IMR-90 (cell line): ENCODE data around the gene CABP4. TPM values are rescaled to one million over a fixed set of nuclear protein-coding genes. Genes with fewer than 3 reads are reported as not detected.
A peak's percentile ranks its signal among the peaks of the same experiment; 100 is the strongest.

Source experiments
- ATAC-seq: fragments of 200-7000 bp; cut with Tn5 transposase; 2 replicates; pipeline ENCODE4 v1.9.1; 2020; ENCODE audit warnings: low read depth, mild to moderate bottlenecking, moderate library complexity
- BruUV-seq: library from RNA; stranded (reverse); fragments of 400-500 nt; replicated peaks from 2 replicates; lab custom pipeline; 2021; lab: Mats Ljungman, UMichigan
- CTCF ChIA-PET: fragments of 300-600 bp; formaldehyde crosslinking; extraction: SDS; loops from one replicate; lab custom pipeline; 2021; ENCODE audit warnings: antibody characterized with exemption; lab: Yijun Ruan, JAX
- POLR2A ChIA-PET: fragments of 300-600 bp; sonication (Branson Sonifier 250); formaldehyde crosslinking; loops from one replicate; lab custom pipeline; 2022; ENCODE audit warnings: antibody characterized with exemption; ENCODE audit not compliant: unreplicated experiment; lab: Charles Lee
- DNase-seq: peaks from one replicate; pipeline ENCODE4 v3.0.0; 2013
- H2AFZ ChIP-seq: replicated peaks from 2 replicates; pipeline ENCODE3; 2013; ENCODE audit warnings: low read length, mild to moderate bottlenecking; ENCODE audit not compliant: poor library complexity
- H2AK5ac ChIP-seq: 2 replicates; pipeline ENCODE4 v1.6.1; 2013; ENCODE audit warnings: low read depth, low read length, inconsistent platforms
- H2AK9ac ChIP-seq: replicated peaks from 2 replicates; pipeline ENCODE3; 2013; ENCODE audit warnings: mild to moderate bottlenecking, low read depth, low read length, moderate library complexity; ENCODE audit not compliant: poor library complexity
- H2BK120ac ChIP-seq: 2 replicates; pipeline ENCODE4 v1.6.1; 2013; ENCODE audit warnings: low read depth, low read length, inconsistent platforms
- H2BK15ac ChIP-seq: 3 replicates; pipeline ENCODE4 v1.6.1; 2013; ENCODE audit warnings: low read depth, low read length, inconsistent platforms
- H2BK20ac ChIP-seq: 2 replicates; pipeline ENCODE4 v1.6.1; 2013; ENCODE audit warnings: low read depth, mild to moderate bottlenecking, inconsistent platforms, low read length, moderate library complexity
- H2BK5ac ChIP-seq: 2 replicates; pipeline ENCODE4 v1.6.1; 2013; ENCODE audit warnings: mild to moderate bottlenecking, low read depth, low read length, inconsistent platforms; ENCODE audit not compliant: poor library complexity, severe bottlenecking
- H3K14ac ChIP-seq: replicated peaks from 2 replicates; pipeline ENCODE4 v1.6.1; 2013; ENCODE audit warnings: low read depth, low read length, inconsistent platforms
- H3K18ac ChIP-seq: 2 replicates; pipeline ENCODE4 v1.6.1; 2013; ENCODE audit warnings: low read depth, low read length, control low read depth
- H3K23ac ChIP-seq: 2 replicates; pipeline ENCODE4 v1.6.1; 2013; ENCODE audit warnings: low read depth, low read length, inconsistent platforms
- H3K27ac ChIP-seq: 2 replicates; pipeline ENCODE4 v1.5.1; 2013; ENCODE audit warnings: mild to moderate bottlenecking, control low read depth, low read length; ENCODE audit not compliant: insufficient read depth
- H3K27me3 ChIP-seq: 2 replicates; pipeline ENCODE4 v1.6.1; 2013; ENCODE audit warnings: low read length; ENCODE audit not compliant: control insufficient read depth, insufficient read depth
- H3K36me3 ChIP-seq: 2 replicates; pipeline ENCODE4 v1.6.1; 2013; ENCODE audit warnings: low read length, mixed read lengths; ENCODE audit not compliant: control insufficient read depth, insufficient read depth
- H3K4ac ChIP-seq: 2 replicates; pipeline ENCODE4 v1.6.1; 2013; ENCODE audit warnings: low read depth, low read length, inconsistent platforms
- H3K4me1 ChIP-seq: 2 replicates; pipeline ENCODE4 v1.6.1; 2013; ENCODE audit warnings: low read length, mixed read lengths; ENCODE audit not compliant: control insufficient read depth, insufficient read depth
- H3K4me2 ChIP-seq: 2 replicates; pipeline ENCODE4 v1.6.1; 2013; ENCODE audit warnings: low read depth, mild to moderate bottlenecking, control low read depth, low read length, moderate library complexity
- H3K4me3 ChIP-seq: 2 replicates; pipeline ENCODE4 v1.5.1; 2013; ENCODE audit warnings: low read depth, mild to moderate bottlenecking, control low read depth, low read length, moderate library complexity; ENCODE audit not compliant: insufficient read depth
- H3K56ac ChIP-seq: 2 replicates; pipeline ENCODE4 v1.6.1; 2013; ENCODE audit warnings: low read length, inconsistent platforms; ENCODE audit not compliant: insufficient read depth; ENCODE audit errors: extremely low read depth
- H3K79me1 ChIP-seq, 2 experiments: 2 replicates each; pipeline ENCODE4 v1.6.1; 2013; ENCODE audit warnings: low read length in 2 of 2, inconsistent platforms in 1 of 2, low read depth in 1 of 2
- H3K9ac ChIP-seq: 2 replicates; pipeline ENCODE4 v1.6.1; 2013; ENCODE audit warnings: low read depth, low read length, control low read depth
- H3K9me1 ChIP-seq: 2 replicates; pipeline ENCODE4 v1.6.1; 2013; ENCODE audit warnings: low read length, inconsistent platforms; ENCODE audit not compliant: insufficient read depth
- H3K9me3 ChIP-seq: 2 replicates; pipeline ENCODE4 v1.6.1; 2013; ENCODE audit warnings: low read length; ENCODE audit not compliant: control insufficient read depth, insufficient read depth
- H4K20me1 ChIP-seq: 2 replicates; pipeline ENCODE4 v1.6.1; 2013; ENCODE audit warnings: low read length, inconsistent platforms; ENCODE audit not compliant: insufficient read depth
- H4K5ac ChIP-seq: 2 replicates; pipeline ENCODE4 v1.6.1; 2013; ENCODE audit warnings: mild to moderate bottlenecking, low read depth, low read length, control low read depth
- H4K8ac ChIP-seq, 2 experiments: 2 replicates each; pipeline ENCODE4 v1.6.1; 2013; ENCODE audit warnings: low read depth in 2 of 2, low read length in 2 of 2, control low read depth in 1 of 2, inconsistent platforms in 1 of 2
- H4K91ac ChIP-seq: 2 replicates; pipeline ENCODE4 v1.6.1; 2013; ENCODE audit warnings: low read depth, low read length, inconsistent platforms; ENCODE audit not compliant: insufficient read depth
- BHLHE40 ChIP-seq: fragments of 150-350 bp; IDR thresholded peaks from 2 replicates; pipeline ENCODE4 v1.6.1; 2016; ENCODE audit warnings: mild to moderate bottlenecking, low read depth, low read length
- CHD1 ChIP-seq: IDR thresholded peaks from 2 replicates; pipeline ENCODE4 v1.6.1; 2012; ENCODE audit warnings: low read depth, low read length, improper control_type of control experiment
- MAZ ChIP-seq: IDR thresholded peaks from 2 replicates; pipeline ENCODE4 v1.6.1; 2012; ENCODE audit warnings: low read depth, mild to moderate bottlenecking, low read length, improper control_type of control experiment, moderate library complexity, borderline replicate concordance
- MXI1 ChIP-seq: IDR thresholded peaks from 2 replicates; pipeline ENCODE4 v1.6.1; 2012; ENCODE audit warnings: low read depth, mild to moderate bottlenecking, low read length, moderate library complexity, borderline replicate concordance
- RAD21 ChIP-seq: IDR thresholded peaks from 2 replicates; pipeline ENCODE4 v1.6.1; 2012; ENCODE audit warnings: low read length, improper control_type of control experiment
- WGBS, 2 experiments: methylation state at CpG; one replicate each; pipeline versions ENCODE4 v1.1.5 to v1.1.7; 2013; ENCODE audit warnings: missing lambda C conversion rate in 2 of 2; ENCODE audit not compliant: insufficient read length in 1 of 2; ENCODE audit errors: extremely low coverage in 2 of 2; 5-methylcytosine and 5-hydroxymethylcytosine counted together
- dilution Hi-C: fragments of 300-500 bp; cut with HindIII; formaldehyde crosslinking; loops from one replicate; pipeline ENCODE4 v1.14.3; 2018; ENCODE audit warnings: low sequenced_read_pairs; ENCODE audit not compliant: unreplicated experiment
- in situ Hi-C: fragments of 300-500 bp; cut with MboI; formaldehyde crosslinking; loops from 3 replicates; pipeline ENCODE4 v1.14.3; 2019; ENCODE audit warnings: low sequenced_read_pairs, inconsistent platforms, mixed read lengths
- intact Hi-C: fragments of 100-400 bp; cut with micrococcal nuclease; formaldehyde crosslinking; loops from 2 replicates; pipeline ENCODE4 v1.10.0; 2022
- polyA plus RNA-seq, 3 experiments: library from polyadenylated mRNA; depleted of rRNA; stranded (reverse); fragments of >200 nt; gene quantifications; 2 replicates each; pipeline ENCODE4 v1.2.3, GENCODE V29; 2012; ENCODE audit warnings: low replicate concordance in 1 of 3
- total RNA-seq: library from RNA; depleted of rRNA; stranded (reverse); fragments of >200 nt; gene quantifications from 2 replicates; pipeline ENCODE4 v1.2.3, GENCODE V29; 2012
- TF ChIP-seq, protein P1 (sequence below): fragments of 150-350 bp; IDR thresholded peaks from 2 replicates; pipeline ENCODE4 v1.6.1; 2017; ENCODE audit warnings: mild to moderate bottlenecking, antibody characterized with exemption, low read length, low read depth

CABP4 gene
- total and polyA plus RNA-seq, 2 of the 4 experiments (the other 2 are of a cell fraction) = not detected

DNA sequence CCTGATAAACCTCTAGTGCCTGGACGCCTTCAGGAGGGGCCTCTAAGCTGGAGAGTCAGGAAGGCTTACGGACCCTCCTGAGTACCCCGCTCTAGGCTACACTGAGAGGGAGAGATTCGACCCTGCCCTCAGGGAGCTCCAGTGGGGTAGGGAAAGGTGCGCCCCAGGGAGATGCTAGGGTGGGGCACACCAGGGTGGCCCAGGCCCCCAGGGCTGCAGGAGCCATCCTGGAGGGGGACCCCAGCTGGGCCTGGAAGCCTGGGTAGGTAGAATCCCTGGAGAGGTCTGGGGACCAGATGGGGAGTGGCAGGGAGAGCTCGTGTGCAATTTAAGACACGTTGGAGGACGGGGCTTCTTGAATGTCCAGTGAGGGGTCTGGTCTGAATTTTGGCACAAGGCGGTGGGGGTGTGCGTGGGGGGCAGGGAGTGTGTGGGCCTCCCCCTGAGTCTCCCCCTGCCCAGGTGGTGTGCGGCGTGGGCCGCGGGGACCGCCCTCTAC, 35.0 kb upstream of the CABP4 start (continued):
- TF ChIP-seq, protein P1, sequence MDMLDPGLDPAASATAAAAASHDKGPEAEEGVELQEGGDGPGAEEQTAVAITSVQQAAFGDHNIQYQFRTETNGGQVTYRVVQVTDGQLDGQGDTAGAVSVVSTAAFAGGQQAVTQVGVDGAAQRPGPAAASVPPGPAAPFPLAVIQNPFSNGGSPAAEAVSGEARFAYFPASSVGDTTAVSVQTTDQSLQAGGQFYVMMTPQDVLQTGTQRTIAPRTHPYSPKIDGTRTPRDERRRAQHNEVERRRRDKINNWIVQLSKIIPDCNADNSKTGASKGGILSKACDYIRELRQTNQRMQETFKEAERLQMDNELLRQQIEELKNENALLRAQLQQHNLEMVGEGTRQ = no peak

GRCh38 chr11:67420646-67421429, 34.3 kb upstream of the CABP4 start:
- TF ChIP-seq CHD1 (no peak), BHLHE40 (0 out of 2 replicates have a peak, but pooled peaks have one; percentile 38), MAZ (peak; percentile 54; the same call in 1 of the 2 replicates), RAD21 (no peak), MXI1 (peak; percentile 90)
- 0 out of 2 replicates have a peak overlapping the region, but pooled peaks have one; percentile 1 for H3K23ac ChIP-seq
- peak overlapping the region; percentile 48; the same call in 1 of the 2 replicates for H3K4ac ChIP-seq
- no peaks in the 10 kb centered on the region for H3K27me3 ChIP-seq
- H3K27ac ChIP-seq = peak overlapping the region; percentile 53; the same call in 1 of the 2 replicates
- peak; percentile 99 for ATAC-seq
- peak overlapping the region; percentile 73 for H2AK5ac ChIP-seq
- DNase-seq = peak; percentile 80
- H3K56ac ChIP-seq = no peak overlapping the region
- H2BK15ac ChIP-seq = no peak overlapping the region
- ChIA-PET CTCF (interaction anchor here (1.8 kb wide), 1 partner anchor 19 kb away, joined by 7 read pairs; the partner anchor contains the start of gene PPP1CA), POLR2A (no interaction called here)
- no peaks in the 10 kb centered on the region for H3K79me1 ChIP-seq
- H3K9me1 ChIP-seq = no peaks in the 10 kb centered on the region
- peak overlapping the region; percentile 99 for H2AFZ ChIP-seq
- H3K9ac ChIP-seq = peak overlapping the region; percentile 48; the same call in 1 of the 2 replicates
- peaks cover 5% of the 10 kb centered on the region; the same call in 1 of the 2 replicates for H3K4me1 ChIP-seq
- peak overlapping the region; percentile 55 for H3K4me3 ChIP-seq
- H2AK9ac ChIP-seq = peak overlapping the region; percentile 94
- intact Hi-C loops (loop anchor here (5.0 kb wide), 1 partner anchor 61 kb away; the partner anchor contains the start of gene AIP), in situ Hi-C loops (no loop called here), dilution Hi-C loops (no loop called here)
- no peaks in the 10 kb centered on the region for H4K20me1 ChIP-seq
- no TSS peak for BruUV-seq
- no peak overlapping the region for H2BK20ac ChIP-seq
- no peak overlapping the region for H2BK120ac ChIP-seq
- H3K14ac ChIP-seq = no peak overlapping the region
- no peaks in the 10 kb centered on the region for H3K9me3 ChIP-seq
- 2% methylated on average over 81 of the region's 97 CpGs; no CpG with 5 or more reads in 1 of the 2 experiments for WGBS, 2 experiments
- H3K4me2 ChIP-seq = peak overlapping the region; percentile 72
- H2BK5ac ChIP-seq = no peak overlapping the region
- peak overlapping the region in 1 of 2 experiments; percentile 74; a peak in 2 of 4 replicates for H4K8ac ChIP-seq
- H3K18ac ChIP-seq = no peak overlapping the region
- peak overlapping the region; percentile 26; the same call in 1 of the 2 replicates for H4K91ac ChIP-seq
- H4K5ac ChIP-seq = no peak overlapping the region
- H3K36me3 ChIP-seq = no peaks in the 10 kb centered on the region
